Measurements from ENCODE around the gene RPP21. TPM values are rescaled to one million over a fixed set of nuclear protein-coding genes. Genes with fewer than 3 reads are reported as not detected.

RPP21 gene
- total RNA-seq, 1 experiment from 2014 or later = 58.9 TPM

GRCh38 chr6:30394139-30394538 lies 49.2 kb downstream of the RPP21 start:
- peaks cover 73% of the 10 kb centered on the region for H3K27me3 ChIP-seq (ENCODE audit: insufficient read depth, low read depth)
- H4K20me1 ChIP-seq (ENCODE audit: insufficient read depth) = no peaks in the 10 kb centered on the region
- H2AFZ ChIP-seq = no peak overlapping the region
- H3K27ac ChIP-seq = no peak overlapping the region
- no peak overlapping the region for H3K4me3 ChIP-seq
- H3K36me3 ChIP-seq (ENCODE audit: low read depth) = no peaks in the 10 kb centered on the region
- ChIA-PET POLR2A (ENCODE audit: unreplicated experiment) (no interaction called here), CTCF (no interaction called here)
- no peak overlapping the region for H3K4me2 ChIP-seq
- DNase-seq = no peak
- H3K9me3 ChIP-seq (ENCODE audit: insufficient read depth, low read depth) = no peaks in the 10 kb centered on the region
- H3K4me1 ChIP-seq (replicated peaks; ENCODE audit: insufficient read depth) = no peaks in the 10 kb centered on the region
- no peak for TF ChIP-seq CTCF (conservative IDR thresholded peaks at IDR 0.05)
- no peak for TF ChIP-seq EZH2 (IDR thresholded peaks at IDR 0.05; ENCODE audit: low read depth)
- H3K9me2 ChIP-seq (ENCODE audit: insufficient read depth) = no peaks in the 10 kb centered on the region
- no peaks in the 10 kb centered on the region for H3K79me2 ChIP-seq (ENCODE audit: low read depth)
- BruUV-seq (replicated peaks) = no TSS peak
- intact Hi-C loops (cut with micrococcal nuclease; ENCODE audit: unreplicated experiment) = no loop called here
- H3F3A ChIP-seq (ENCODE audit: insufficient read depth, low read depth) = no peaks in the 10 kb centered on the region

Other genes starting within 250 kb of the RPP21 start
- not detected in 2 replicates for gene TRIM31, start 232.1 kb upstream of the RPP21 start, total RNA-seq (2021)
- not detected in 2 replicates for gene TRIM40, start 209.0 kb upstream of the RPP21 start, total RNA-seq (2021)
- gene TRIM10, start 183.9 kb upstream of the RPP21 start, total RNA-seq (2021) = not detected in 2 replicates
- gene TRIM15, start 181.6 kb upstream of the RPP21 start, total RNA-seq (2021) = not detected in 2 replicates
- gene TRIM26, start 131.8 kb upstream of the RPP21 start, total RNA-seq (2021) = 45.3 and 53.9 TPM in 2 replicates
- gene TRIM39, start 18.2 kb upstream of the RPP21 start, total RNA-seq (2021) = 12.5 and 14.4 TPM in 2 replicates
- 125 and 160 TPM in 2 replicates for gene HLA-E, start 144.4 kb downstream of the RPP21 start, total RNA-seq (2021)
- 114 and 123 TPM in 2 replicates for gene GNL1, start 211.3 kb downstream of the RPP21 start, total RNA-seq (2021)
- 14.7 and 16.9 TPM in 2 replicates for gene PRR3, start 212.1 kb downstream of the RPP21 start, total RNA-seq (2021)
- gene ABCF1, start 226.3 kb downstream of the RPP21 start, total RNA-seq (2021) = 64.0 and 73.7 TPM in 2 replicates

All from PC-9 (cell line).